Adrenal gland (tissue), 19 donors: Measurements from ENCODE around the gene SNAP47. TPM values are rescaled to one million over a fixed set of nuclear protein-coding genes. Genes with fewer than 3 reads are reported as not detected.
A peak's percentile ranks its signal among the peaks of the same experiment; 100 is the strongest.
"Not testable (repeated sequence)": the region's sequence is repeated elsewhere in the genome, so short reads cannot be mapped to it uniquely, and the experiment has no call there.

Source experiments
- DNase-seq, 7 donors: peaks; one replicate each; pipeline ENCODE4 v3.0.0-alpha.2; 2019 to 2020
- H3K27ac ChIP-seq, 5 donors: fragments of 200-600 bp; sonication (generic) in 4 of 5; 1 replicate in 3 of 5; 2 replicates in 2 of 5; pipeline versions ENCODE4 v1.5.1 to v1.8.0; 2016 to 2020; ENCODE audit warnings: mild to moderate bottlenecking in 1 of 5
- H3K27me3 ChIP-seq: fragments of 200-600 bp; 2 replicates; pipeline ENCODE4 v1.8.0; 2021
- H3K36me3 ChIP-seq, 2 donors: fragments of 200-600 bp; replicated peaks in 1 of 2; 1 replicate in 1 of 2; 2 replicates in 1 of 2; pipeline versions ENCODE4 v1.5.1 to v1.8.0; 2018 to 2022
- H3K4me1 ChIP-seq, 2 donors: fragments of 200-600 bp; replicated peaks in 1 of 2; 1 replicate in 1 of 2; 2 replicates in 1 of 2; pipeline versions ENCODE4 v1.5.1 to v1.8.0; 2018 to 2021
- H3K4me3 ChIP-seq, 4 donors: fragments of 200-600 bp; sonication (generic) in 3 of 4; one replicate each; pipeline ENCODE4 v1.5.1; 2016 to 2018
- H3K9me3 ChIP-seq, 3 donors: fragments of 200-600 bp; sonication (generic) in 1 of 3; replicated peaks in 1 of 3; 1 replicate in 2 of 3; 2 replicates in 1 of 3; pipeline versions ENCODE4 v1.5.1 to v1.8.0; 2016 to 2021
- POLR2A ChIP-seq, 2 donors: fragments of 450-650 bp; IDR thresholded peaks; one replicate each; pipeline ENCODE4 v1.6.1; 2017; ENCODE audit warnings: antibody characterized with exemption in 2 of 2, mild to moderate bottlenecking in 2 of 2, moderate library complexity in 1 of 2
- WGBS, 4 donors: extraction: QIAGEN DNeasy Blood & Tissue Kit in 2 of 4; methylation state at CpG; one replicate each; pipeline versions ENCODE4 v1.1.5 to v1.1.7; 2013 to 2017; 5-methylcytosine and 5-hydroxymethylcytosine counted together
- intact Hi-C, 2 donors: fragments of 100-400 bp; cut with DNase I; formaldehyde crosslinking; loops; one replicate each; pipeline versions ENCODE4 v1.14.1 to v1.15.0; 2022 to 2023
- long read RNA-seq, 10 donors: library from polyadenylated mRNA in 3 of 10; unstranded in 2 of 10; stranded (forward) in 1 of 10; transcript quantifications; one replicate each; pipeline ENCODE4 v2.0.0 and lab custom pipeline, GENCODE V29; 2021 to 2026
- polyA plus RNA-seq, 3 donors: library from polyadenylated mRNA; stranded (reverse); fragments of 200-250 nt in 2 of 3; fragments of 350-450 nt in 1 of 3; fragmentation: Illumina TruSeq in 1 of 3; extraction: RNeasy Lipid Tissue Mini Kit (QIAGEN cat#74804) in 1 of 3; gene quantifications; one replicate each; pipeline ENCODE4 v1.2.3, GENCODE V29; 2013 to 2014
- total RNA-seq, 9 donors: library from RNA; depleted of rRNA in 4 of 9; stranded (reverse); fragments of >200 nt in 4 of 9; fragments of 120-200 nt in 1 of 9; fragmentation: NEBNext Ultra II Directional in 1 of 9; extraction: Animal tissue kit (Norgen Biotek cat#: 25700) in 1 of 9; gene quantifications; one replicate each; pipeline versions ENCODE4 v1.1.0 to v1.2.4, GENCODE V29; 2013 to 2023
- TF ChIP-seq, protein P1 (sequence below), 6 experiments: fragments of 450-650 bp in 4 of 6; fragments of 200-600 bp in 2 of 6; sonication (generic) in 1 of 6; IDR thresholded peaks; 1 replicate in 5 of 6; 2 replicates in 1 of 6; pipeline versions ENCODE4 v1.5.1 to v1.8.0; 2016 to 2021; ENCODE audit warnings: antibody characterized with exemption in 6 of 6, mild to moderate bottlenecking in 2 of 6, moderate library complexity in 1 of 6
- donor health status: healthy with polysubstance abuse.
- donor health status: Bipolar disorder and iron deficiency.
- donor health status: DM: yes; HTN: yes; CAD: no.
- donor health status: DM: no; HTN: no; CAD: no.
- donor health status: DM: no; HTN: no; CAD: no.
- donor health status: DM: yes; HTN: yes; CAD: no.

The SNAP47 gene, protein sequence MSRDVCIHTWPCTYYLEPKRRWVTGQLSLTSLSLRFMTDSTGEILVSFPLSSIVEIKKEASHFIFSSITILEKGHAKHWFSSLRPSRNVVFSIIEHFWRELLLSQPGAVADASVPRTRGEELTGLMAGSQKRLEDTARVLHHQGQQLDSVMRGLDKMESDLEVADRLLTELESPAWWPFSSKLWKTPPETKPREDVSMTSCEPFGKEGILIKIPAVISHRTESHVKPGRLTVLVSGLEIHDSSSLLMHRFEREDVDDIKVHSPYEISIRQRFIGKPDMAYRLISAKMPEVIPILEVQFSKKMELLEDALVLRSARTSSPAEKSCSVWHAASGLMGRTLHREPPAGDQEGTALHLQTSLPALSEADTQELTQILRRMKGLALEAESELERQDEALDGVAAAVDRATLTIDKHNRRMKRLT
- total RNA-seq, result 100 to 1,000 TPM in 6 of 9 donors, 10 to 100 TPM in 3; 40.5 to 216 (median 109) TPM
- 10 to 100 TPM; 24.5 to 52.8 (median 43.5) TPM for polyA plus RNA-seq
- long read RNA-seq, donor 1, transcript SNAP47-202 (5 exons, 2,362 nt), result major isoform, 6 of 6 reads
- long read RNA-seq, donor 1, partial matches to known transcripts, result 0 of 6 reads
- long read RNA-seq, donor 1, other reads (novel, unspliced or antisense), result 0 of 6 reads
- long read RNA-seq, donor 2, partial matches to known transcripts, result 0 of 5 reads
- long read RNA-seq, donor 2, other reads (novel, unspliced or antisense), result 0 of 5 reads
- long read RNA-seq, donor 3, partial matches to known transcripts, result 0 of 13 reads
- long read RNA-seq, donor 3, other reads (novel, unspliced or antisense), result 6 of 13 reads
- long read RNA-seq, donor 4, transcript SNAP47-210 (3 exons, 2,375 nt), result minor isoform, 21 of 115 reads
- long read RNA-seq, donor 4, transcript SNAP47-202 (5 exons, 2,362 nt), result major isoform, 50 of 115 reads
- long read RNA-seq, donor 4, partial matches to known transcripts, result 24 of 115 reads
- long read RNA-seq, donor 4, other reads (novel, unspliced or antisense), result 16 of 115 reads
- long read RNA-seq, donor 5, transcript SNAP47-202 (5 exons, 2,362 nt), result major isoform, 72 of 196 reads
- long read RNA-seq, donor 5, transcript SNAP47-209 (2 exons, 2,202 nt), result minor isoform, 8 of 196 reads
- long read RNA-seq, donor 5, transcript SNAP47-210 (3 exons, 2,375 nt), result minor isoform, 48 of 196 reads
- long read RNA-seq, donor 5, partial matches to known transcripts, result 28 of 196 reads
- long read RNA-seq, donor 5, other reads (novel, unspliced or antisense), result 40 of 196 reads
- long read RNA-seq, donor 6, transcript SNAP47-202 (5 exons, 2,362 nt), result minor isoform, 9 of 40 reads
- long read RNA-seq, donor 6, transcript SNAP47-210 (3 exons, 2,375 nt), result major isoform, 10 of 40 reads
- long read RNA-seq, donor 6, partial matches to known transcripts, result 4 of 40 reads
- long read RNA-seq, donor 6, other reads (novel, unspliced or antisense), result 13 of 40 reads
- long read RNA-seq, donor 7, partial matches to known transcripts, result 12 of 17 reads
- long read RNA-seq, donor 7, other reads (novel, unspliced or antisense), result 0 of 17 reads
- long read RNA-seq, donor 8, transcript SNAP47-202 (5 exons, 2,362 nt), result major isoform, 8 of 14 reads
- long read RNA-seq, donor 8, partial matches to known transcripts, result 6 of 14 reads
- long read RNA-seq, donor 8, other reads (novel, unspliced or antisense), result 0 of 14 reads
- long read RNA-seq, donor 9, partial matches to known transcripts, result 0 of 3 reads
- long read RNA-seq, donor 9, other reads (novel, unspliced or antisense), result 0 of 3 reads
- long read RNA-seq, donor 10, transcript SNAP47-202 (5 exons, 2,362 nt), result major isoform, 6 of 11 reads
- long read RNA-seq, donor 10, partial matches to known transcripts, result 0 of 11 reads
- long read RNA-seq, donor 10, other reads (novel, unspliced or antisense), result 5 of 11 reads

DNA sequence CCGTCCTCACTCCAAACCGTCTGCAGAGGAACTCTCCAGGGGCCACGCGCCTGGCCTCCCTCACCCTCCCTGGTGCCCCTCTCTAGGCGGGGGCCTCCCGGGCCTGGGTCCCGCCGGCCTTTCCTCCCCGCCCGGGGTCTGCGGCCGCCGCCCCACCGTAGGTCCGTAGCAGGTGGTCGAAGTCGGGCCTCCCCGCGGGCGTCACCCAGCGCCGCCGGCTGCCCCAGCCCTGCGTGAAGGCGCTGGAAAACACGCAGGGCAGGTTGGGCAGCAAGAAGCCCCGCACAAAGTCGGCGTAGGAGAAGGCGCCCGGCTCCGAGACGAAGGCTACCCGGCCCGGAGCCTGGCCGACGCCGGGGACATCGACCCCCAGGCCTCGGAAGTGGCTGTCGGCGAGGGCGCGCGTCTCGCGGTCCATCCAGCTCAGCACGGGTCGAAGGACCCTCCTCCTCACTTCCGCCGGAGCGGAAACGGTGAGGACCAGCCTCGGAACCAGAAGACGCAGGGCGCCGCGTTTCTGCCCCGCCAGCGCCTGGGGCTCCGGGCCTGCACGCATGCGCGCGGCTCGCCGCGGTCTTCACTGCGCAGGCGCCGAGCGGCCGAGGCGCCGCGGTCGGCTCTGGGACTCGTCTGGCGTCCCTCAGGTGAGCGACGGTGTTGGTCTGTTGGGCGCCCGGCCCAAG is at the start of gene SNAP47, which contains the start of gene JMJD4:
TSS of gene SNAP47 (plus strand) at position 580 of the 683 bp plus-strand sequence. CDS start 12,302 bp downstream, outside the sequence.
TSS of gene JMJD4 (minus strand) at position 447 of the 683 bp plus-strand sequence. CDS start at position 418, 29 bp downstream.
- WGBS, 4 donors, result 0% methylated on average over 14 to 83 of the region's 83 CpGs
- intact Hi-C loops, result loop anchor here in 1 of 2 donors (10.0 kb wide), 1 partner anchor 350 kb away; the partner anchor contains the start of gene ARF1
- no peaks in the 10 kb centered on the region for H3K9me3 ChIP-seq
- no peaks in the 10 kb centered on the region for H3K27me3 ChIP-seq
- H3K36me3 ChIP-seq, result peaks cover 0 to 22% of the 10 kb centered on the region in 2 donors
- peaks cover 16 to 46% of the 10 kb centered on the region in 2 donors for H3K4me1 ChIP-seq
- TF ChIP-seq, protein P1, sequence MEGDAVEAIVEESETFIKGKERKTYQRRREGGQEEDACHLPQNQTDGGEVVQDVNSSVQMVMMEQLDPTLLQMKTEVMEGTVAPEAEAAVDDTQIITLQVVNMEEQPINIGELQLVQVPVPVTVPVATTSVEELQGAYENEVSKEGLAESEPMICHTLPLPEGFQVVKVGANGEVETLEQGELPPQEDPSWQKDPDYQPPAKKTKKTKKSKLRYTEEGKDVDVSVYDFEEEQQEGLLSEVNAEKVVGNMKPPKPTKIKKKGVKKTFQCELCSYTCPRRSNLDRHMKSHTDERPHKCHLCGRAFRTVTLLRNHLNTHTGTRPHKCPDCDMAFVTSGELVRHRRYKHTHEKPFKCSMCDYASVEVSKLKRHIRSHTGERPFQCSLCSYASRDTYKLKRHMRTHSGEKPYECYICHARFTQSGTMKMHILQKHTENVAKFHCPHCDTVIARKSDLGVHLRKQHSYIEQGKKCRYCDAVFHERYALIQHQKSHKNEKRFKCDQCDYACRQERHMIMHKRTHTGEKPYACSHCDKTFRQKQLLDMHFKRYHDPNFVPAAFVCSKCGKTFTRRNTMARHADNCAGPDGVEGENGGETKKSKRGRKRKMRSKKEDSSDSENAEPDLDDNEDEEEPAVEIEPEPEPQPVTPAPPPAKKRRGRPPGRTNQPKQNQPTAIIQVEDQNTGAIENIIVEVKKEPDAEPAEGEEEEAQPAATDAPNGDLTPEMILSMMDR (IDR thresholded peaks at IDR 0.05), result no peak
- TF ChIP-seq POLR2A (IDR thresholded peaks at IDR 0.05), result peak; percentile 66 to 78
- H3K27ac ChIP-seq, result peak within 1 kb of the TSS; percentile 62 to 90 (median 83)
- DNase-seq, result peak; percentile 91 to 95 (median 93)
- H3K4me3 ChIP-seq, result peak within 1 kb of the TSS; percentile 43 to 96 (median 79)

DNA sequence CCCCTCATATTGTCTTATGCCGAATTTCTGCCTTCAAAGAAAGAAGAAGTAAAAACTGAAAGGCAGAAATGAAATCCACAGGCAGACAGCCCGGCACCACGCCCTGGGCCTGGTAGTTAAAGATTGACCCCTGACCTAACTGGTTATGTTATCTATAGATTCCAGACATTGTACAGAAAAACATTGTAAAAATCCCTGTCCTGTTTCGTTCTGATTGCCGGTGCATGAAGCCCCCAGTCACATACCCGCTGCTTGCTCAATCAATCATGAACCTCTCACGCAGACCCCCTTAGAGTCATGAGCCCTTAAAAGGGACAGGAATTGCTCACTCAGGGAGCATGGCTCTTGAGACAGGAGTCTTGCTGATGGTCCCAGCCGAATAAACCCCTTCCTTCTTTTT is 49.4 kb upstream of the SNAP47 start:
- H3K27me3 ChIP-seq, result no peaks in the 10 kb centered on the region
- intact Hi-C loops, result no loop called here
- TF ChIP-seq POLR2A (IDR thresholded peaks at IDR 0.05), result no peak
- TF ChIP-seq, protein P1 (IDR thresholded peaks at IDR 0.05), result no peak
- H3K9me3 ChIP-seq, result peaks cover 0 to 24% (median 0%) of the 10 kb centered on the region in 3 donors
- no peaks in the 10 kb centered on the region for H3K4me1 ChIP-seq
- WGBS, 4 donors, result 72 to 80% (median 79%) methylated on average over 8 of the region's 8 CpGs
- no peak overlapping the region for H3K4me3 ChIP-seq
- DNase-seq, result no peak
- no peaks in the 10 kb centered on the region for H3K36me3 ChIP-seq
- no peak overlapping the region for H3K27ac ChIP-seq

DNA sequence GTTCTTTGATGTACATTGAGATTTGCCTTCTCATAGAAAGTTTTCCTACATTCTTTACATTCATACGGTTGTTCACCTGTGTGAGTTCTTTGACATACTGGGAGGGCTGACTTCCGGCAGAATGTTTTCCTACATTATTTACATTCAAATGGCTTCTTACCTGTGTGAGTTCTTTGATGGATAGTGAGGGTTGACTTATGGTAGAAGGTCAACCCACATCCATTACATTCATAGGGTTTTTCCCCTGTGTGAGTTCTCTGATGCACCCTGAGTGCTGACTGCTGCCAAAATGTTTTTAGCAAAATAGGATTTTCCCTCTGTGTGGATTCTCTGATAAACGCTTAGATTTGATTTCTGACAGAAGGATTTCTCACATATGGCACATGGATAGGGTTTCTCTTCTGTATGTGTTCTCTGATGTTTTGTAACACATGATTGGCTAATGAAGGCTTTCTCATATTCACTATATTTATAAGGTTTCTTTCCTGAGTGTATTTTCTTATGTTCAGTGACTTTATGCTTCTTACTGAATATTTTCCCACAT is 37.8 kb upstream of the SNAP47 start:
- TF ChIP-seq POLR2A (IDR thresholded peaks at IDR 0.05), result no peak
- TF ChIP-seq, protein P1 (IDR thresholded peaks at IDR 0.05), result no peak
- no peaks in the 10 kb centered on the region for H3K36me3 ChIP-seq
- H3K4me1 ChIP-seq, result no peaks in the 10 kb centered on the region
- H3K9me3 ChIP-seq, result peaks cover 0 to 14% (median 0%) of the 10 kb centered on the region in 3 donors
- no peak overlapping the region for H3K27ac ChIP-seq
- 82 to 89% (median 84%) methylated on average over 3 of the region's 3 CpGs for WGBS, 4 donors
- no peaks in the 10 kb centered on the region for H3K27me3 ChIP-seq
- H3K4me3 ChIP-seq, result no peak overlapping the region
- intact Hi-C loops, result no loop called here
- no peak for DNase-seq

DNA sequence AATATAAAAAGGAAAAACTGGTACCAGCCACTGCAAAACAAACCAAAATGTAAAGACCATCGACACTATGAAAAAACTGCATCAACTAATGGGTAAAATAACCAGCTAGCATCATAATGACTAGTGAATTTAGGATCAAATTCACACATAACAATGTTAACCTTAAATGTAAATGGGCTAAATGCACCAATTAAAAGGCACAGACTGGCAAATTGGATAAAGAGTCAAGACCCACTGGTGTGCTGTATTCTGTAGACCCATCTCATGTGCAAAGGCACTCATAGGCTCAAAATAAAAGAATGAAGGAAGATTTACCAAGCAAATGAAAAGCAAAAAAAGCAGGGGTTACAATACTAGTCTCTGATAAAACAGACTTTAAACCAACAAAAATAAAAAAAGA is 33.6 kb upstream of the SNAP47 start:
- WGBS, 4 donors, result 86 to 92% (median 89%) methylated on average over 1 of the region's 1 CpG
- H3K9me3 ChIP-seq, H3K27ac ChIP-seq, H3K36me3 ChIP-seq, H3K27me3 ChIP-seq, H3K4me1 ChIP-seq, intact Hi-C loops, DNase-seq, H3K4me3 ChIP-seq: not testable (repeated sequence)
